Measurements from ENCODE around the gene MLIP.
A peak's percentile ranks its signal among the peaks of the same experiment; 100 is the strongest.
"Not testable (repeated sequence)": the region's sequence is repeated elsewhere in the genome, so short reads cannot be mapped to it uniquely, and the experiment has no call there.

Gene MLIP

GRCh38 chr6:54073487-54073886 is 37.8 kb upstream of the MLIP start:
- H3K4me3 ChIP-seq: no peak overlapping the region
- TF ChIP-seq CTCF (IDR thresholded peaks at IDR 0.05): no peak
- H3K27ac ChIP-seq: no peak overlapping the region
- no peak for DNase-seq (ENCODE audit: low spot score)

GRCh38 chr6:54074109-54074508 is 37.1 kb upstream of the MLIP start:
- DNase-seq (ENCODE audit: low spot score): no peak
- Histone ChIP-seq H3K4me3 (no peak overlapping the region), H3K27ac (no peak overlapping the region)
- TF ChIP-seq CTCF (IDR thresholded peaks at IDR 0.05): no peak

GRCh38 chr6:54074578-54075195 is 36.6 kb upstream of the MLIP start:
- no peak overlapping the region for H3K4me3 ChIP-seq
- no peak for TF ChIP-seq CTCF (IDR thresholded peaks at IDR 0.05)
- no peak overlapping the region for H3K27ac ChIP-seq
- DNase-seq (ENCODE audit: low spot score): no peak

GRCh38 chr6:54076159-54076789 is 35.0 kb upstream of the MLIP start:
- no peak overlapping the region for H3K4me3 ChIP-seq
- no peak for DNase-seq (ENCODE audit: low spot score)
- no peak for TF ChIP-seq CTCF (IDR thresholded peaks at IDR 0.05)

GRCh38 chr6:54081499-54081898 is 29.7 kb upstream of the MLIP start:
- not testable (repeated sequence) for H3K4me3 ChIP-seq; H3K27ac ChIP-seq; DNase-seq (ENCODE audit: low spot score)

More at GRCh38 chr6:54076159-54076789, 35.0 kb upstream of the MLIP start:
- H3K27ac ChIP-seq: no peak overlapping the region

- no peak overlapping the region for H3K4me3 ChIP-seq
- TF ChIP-seq CTCF (IDR thresholded peaks at IDR 0.05): no peak
- peak overlapping the region in 1 of 2 donors; percentile 11 for H3K27ac ChIP-seq
- DNase-seq (ENCODE audit: low spot score): no peak
Observed at GRCh38 chr6:54083287-54083686, 28.0 kb upstream of the MLIP start.

- Histone ChIP-seq H3K4me3 (no peak overlapping the region), H3K27ac (no peak overlapping the region)
- no peak for DNase-seq (ENCODE audit: low spot score)
- no peak for TF ChIP-seq CTCF (IDR thresholded peaks at IDR 0.05)
Observed at GRCh38 chr6:54084231-54084630, 27.0 kb upstream of the MLIP start.
